Measurements from ENCODE around the gene FAM83G. TPM values are rescaled to one million over a fixed set of nuclear protein-coding genes. Genes with fewer than 3 reads are reported as not detected.

FAM83G gene
- total RNA-seq, 4 donors from 2014 or later: 3.7 to 16.7 (median 11.8) TPM

DNA sequence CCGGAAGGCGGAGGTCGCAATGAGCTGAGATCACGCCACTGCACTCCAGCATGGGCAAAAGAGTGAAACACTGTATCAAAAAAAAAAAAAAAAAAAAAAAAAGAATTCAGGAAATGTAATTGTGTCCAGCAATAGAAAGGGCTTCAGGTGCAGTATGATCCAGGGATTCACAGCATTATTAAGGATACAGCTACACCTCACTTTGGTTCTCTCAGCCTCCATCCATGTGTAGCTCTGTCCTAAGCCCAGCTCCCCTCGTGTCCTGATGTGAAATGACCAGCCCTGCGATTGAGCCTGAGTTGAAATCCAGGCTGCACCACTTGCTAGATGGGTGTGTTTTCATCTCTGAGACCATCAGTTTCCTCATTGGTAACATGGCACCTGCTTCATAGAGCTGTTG, 49.6 kb downstream of the FAM83G start:
- intact Hi-C loops (cut with DNase I): no loop called here
- Histone ChIP-seq H3K27me3 (no peaks in the 10 kb centered on the region), H3K27ac (replicated peaks in 1 of 4) (no peak overlapping the region), H3K4me3 (no peak overlapping the region), H3K36me3 (no peaks in the 10 kb centered on the region), H3K9me3 (no peaks in the 10 kb centered on the region), H3K4me1 (no peaks in the 10 kb centered on the region)
- no peak for DNase-seq (ENCODE audit: extremely low spot score)
- WGBS: 93% methylated on average over 6 of the region's 6 CpGs
- TF ChIP-seq POLR2AphosphoS5 (IDR thresholded peaks at IDR 0.05) (no peak), EP300 (IDR thresholded peaks at IDR 0.05) (no peak), POLR2A (IDR thresholded peaks at IDR 0.05; ENCODE audit: low read depth) (no peak)
- TF ChIP-seq, protein P1, sequence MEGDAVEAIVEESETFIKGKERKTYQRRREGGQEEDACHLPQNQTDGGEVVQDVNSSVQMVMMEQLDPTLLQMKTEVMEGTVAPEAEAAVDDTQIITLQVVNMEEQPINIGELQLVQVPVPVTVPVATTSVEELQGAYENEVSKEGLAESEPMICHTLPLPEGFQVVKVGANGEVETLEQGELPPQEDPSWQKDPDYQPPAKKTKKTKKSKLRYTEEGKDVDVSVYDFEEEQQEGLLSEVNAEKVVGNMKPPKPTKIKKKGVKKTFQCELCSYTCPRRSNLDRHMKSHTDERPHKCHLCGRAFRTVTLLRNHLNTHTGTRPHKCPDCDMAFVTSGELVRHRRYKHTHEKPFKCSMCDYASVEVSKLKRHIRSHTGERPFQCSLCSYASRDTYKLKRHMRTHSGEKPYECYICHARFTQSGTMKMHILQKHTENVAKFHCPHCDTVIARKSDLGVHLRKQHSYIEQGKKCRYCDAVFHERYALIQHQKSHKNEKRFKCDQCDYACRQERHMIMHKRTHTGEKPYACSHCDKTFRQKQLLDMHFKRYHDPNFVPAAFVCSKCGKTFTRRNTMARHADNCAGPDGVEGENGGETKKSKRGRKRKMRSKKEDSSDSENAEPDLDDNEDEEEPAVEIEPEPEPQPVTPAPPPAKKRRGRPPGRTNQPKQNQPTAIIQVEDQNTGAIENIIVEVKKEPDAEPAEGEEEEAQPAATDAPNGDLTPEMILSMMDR (IDR thresholded peaks at IDR 0.05): no peak

DNA sequence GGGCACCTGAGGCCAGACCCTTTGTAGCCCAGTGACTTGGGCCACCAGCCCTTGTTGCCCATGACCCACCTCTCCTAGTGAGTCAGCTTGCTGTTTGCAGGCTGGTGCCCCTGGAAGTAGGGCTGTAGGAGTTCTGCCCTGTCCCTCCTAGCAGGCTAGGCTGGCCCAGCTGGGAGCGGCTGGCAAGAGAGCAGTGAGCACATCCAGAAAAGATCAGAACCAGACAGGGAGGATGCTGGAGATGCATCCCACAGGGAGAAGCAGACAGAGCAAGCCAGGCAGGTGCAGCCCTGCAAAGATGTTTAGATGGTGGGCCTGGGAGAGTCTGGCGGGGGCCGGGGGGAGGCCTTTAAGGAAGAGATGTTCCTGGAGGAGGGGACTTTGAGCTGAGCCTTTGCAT, 50.2 kb downstream of the FAM83G start:
- Histone ChIP-seq H3K27me3 (no peaks in the 10 kb centered on the region), H3K9me3 (no peaks in the 10 kb centered on the region), H3K27ac (replicated peaks in 1 of 4) (no peak overlapping the region), H3K36me3 (no peaks in the 10 kb centered on the region), H3K4me3 (no peak overlapping the region), H3K4me1 (peaks cover 0 to 3% (median 0%) of the 10 kb centered on the region in 4 donors)
- intact Hi-C loops (cut with DNase I): no loop called here
- TF ChIP-seq POLR2A (IDR thresholded peaks at IDR 0.05; ENCODE audit: low read depth): no peak
- no peak for TF ChIP-seq EP300 (IDR thresholded peaks at IDR 0.05)
- no peak for TF ChIP-seq POLR2AphosphoS5 (IDR thresholded peaks at IDR 0.05)
- TF ChIP-seq, protein P1 (IDR thresholded peaks at IDR 0.05): no peak
- 96% methylated on average over 3 of the region's 3 CpGs for WGBS
- no peak for DNase-seq (ENCODE audit: extremely low spot score)

DNA sequence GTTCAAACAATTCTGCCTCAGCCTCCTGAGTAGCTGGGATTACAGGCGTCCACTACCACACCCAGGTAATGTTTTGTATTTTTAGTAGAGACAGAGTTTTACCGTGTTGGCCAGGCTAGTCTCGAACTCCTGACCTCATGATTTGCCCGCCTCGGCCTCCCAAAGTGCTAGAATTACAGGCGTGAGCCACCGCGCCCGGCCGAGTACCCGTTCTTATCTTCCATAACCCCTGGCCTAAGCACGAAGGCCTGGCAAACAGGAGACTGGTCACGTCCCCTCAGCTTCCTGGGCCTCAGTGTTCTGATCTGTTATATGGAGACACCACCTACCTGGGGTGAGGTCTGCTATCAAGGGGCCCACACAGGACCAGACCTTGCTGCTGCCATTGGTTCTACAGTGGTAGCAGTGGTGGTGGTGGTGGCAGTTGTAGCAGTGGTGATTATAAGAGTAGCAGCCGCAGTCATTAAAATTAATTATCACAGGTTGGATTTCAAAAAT, 51.3 kb downstream of the FAM83G start:
- 82% methylated on average over 12 of the region's 14 CpGs for WGBS
- TF ChIP-seq EP300 (IDR thresholded peaks at IDR 0.05) (no peak), POLR2AphosphoS5 (IDR thresholded peaks at IDR 0.05) (no peak), POLR2A (IDR thresholded peaks at IDR 0.05; ENCODE audit: low read depth) (no peak)
- TF ChIP-seq, protein P1 (IDR thresholded peaks at IDR 0.05): no peak
- DNase-seq (ENCODE audit: extremely low spot score): no peak
- no peaks in the 10 kb centered on the region for H3K9me3 ChIP-seq
- no peak overlapping the region for H3K4me3 ChIP-seq
- peaks cover 0 to 4% (median 0%) of the 10 kb centered on the region in 4 donors for H3K27me3 ChIP-seq
- intact Hi-C loops (cut with DNase I): no loop called here
- H3K4me1 ChIP-seq: peaks cover 0 to 3% (median 0%) of the 10 kb centered on the region in 4 donors
- no peak overlapping the region for H3K27ac ChIP-seq (replicated peaks in 1 of 4)
- no peaks in the 10 kb centered on the region for H3K36me3 ChIP-seq

DNA sequence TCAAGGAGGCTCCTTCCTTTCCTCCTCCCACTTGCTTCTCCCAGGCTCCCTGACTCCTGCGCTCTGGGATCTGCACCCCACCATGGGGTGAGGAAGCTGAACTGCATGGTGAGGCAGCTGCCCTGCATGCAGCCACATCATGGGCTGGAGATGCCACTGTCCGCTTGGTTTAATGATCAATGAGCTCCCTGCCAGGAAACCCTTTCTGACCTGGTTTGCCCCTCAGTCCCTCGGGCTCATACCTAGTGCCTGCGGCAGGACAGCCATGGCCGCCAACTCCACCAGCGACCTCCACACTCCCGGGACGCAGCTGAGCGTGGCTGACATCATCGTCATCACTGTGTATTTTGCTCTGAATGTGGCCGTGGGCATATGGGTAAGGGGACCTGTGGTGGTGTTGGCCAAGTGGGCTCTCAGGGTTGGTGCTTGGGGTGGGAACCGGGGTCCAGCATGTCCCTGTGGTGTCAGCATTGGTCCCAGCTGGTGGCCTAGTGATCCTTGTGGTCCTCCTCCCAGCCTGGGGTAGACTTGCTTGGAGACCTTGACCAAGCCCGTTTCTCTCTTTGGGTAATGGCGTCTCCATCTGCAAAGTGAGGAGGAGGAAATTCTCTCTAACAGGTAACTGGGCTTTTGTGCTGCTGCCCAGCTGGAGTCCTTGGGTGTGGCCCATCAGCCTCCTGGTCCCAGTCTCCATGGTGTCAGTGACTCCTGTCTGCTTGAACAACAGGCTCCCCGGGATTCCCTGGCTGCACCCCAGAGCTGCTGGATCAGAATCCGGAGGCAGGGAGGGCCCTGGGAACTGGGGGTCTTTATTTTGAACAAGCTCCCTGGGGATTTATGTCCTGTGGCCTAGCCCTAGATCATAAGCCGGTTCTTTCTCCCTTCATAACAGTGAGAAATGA, 52.4 kb downstream of the FAM83G start, which contains the start of gene SLC5A10:
Gene SLC5A10, plus strand, starts transcription at position 225 of the 902 bp plus-strand sequence. Its CDS starts 41 bp downstream, at position 266.
- Histone ChIP-seq H3K4me3 (no peak within 1 kb of the TSS), H3K27me3 (peaks cover 0 to 4% (median 0%) of the 10 kb centered on the region in 4 donors), H3K36me3 (no peaks in the 10 kb centered on the region), H3K9me3 (no peaks in the 10 kb centered on the region), H3K4me1 (peaks cover 0 to 3% (median 0%) of the 10 kb centered on the region in 4 donors), H3K27ac (replicated peaks in 1 of 4) (no peak within 1 kb of the TSS)
- DNase-seq (ENCODE audit: extremely low spot score): no peak
- intact Hi-C loops (cut with DNase I): no loop called here
- WGBS: 84% methylated on average over 12 of the region's 17 CpGs
- TF ChIP-seq, protein P1 (IDR thresholded peaks at IDR 0.05): no peak
- no peak for TF ChIP-seq EP300 (IDR thresholded peaks at IDR 0.05)
- no peak for TF ChIP-seq POLR2AphosphoS5 (IDR thresholded peaks at IDR 0.05)
- no peak for TF ChIP-seq POLR2A (IDR thresholded peaks at IDR 0.05; ENCODE audit: low read depth)
